GM19467 (cell line): ENCODE measurements around the gene PLEKHM3.

ENCODE experiments used
- ATAC-seq: cut with Tn5 transposase; IDR thresholded peaks from one replicate; pipeline ENCODE4 v1.9.1; 2021; ENCODE audit warnings: mild to moderate bottlenecking, moderate library complexity; ENCODE audit not compliant: unreplicated experiment

Gene PLEKHM3

DNA sequence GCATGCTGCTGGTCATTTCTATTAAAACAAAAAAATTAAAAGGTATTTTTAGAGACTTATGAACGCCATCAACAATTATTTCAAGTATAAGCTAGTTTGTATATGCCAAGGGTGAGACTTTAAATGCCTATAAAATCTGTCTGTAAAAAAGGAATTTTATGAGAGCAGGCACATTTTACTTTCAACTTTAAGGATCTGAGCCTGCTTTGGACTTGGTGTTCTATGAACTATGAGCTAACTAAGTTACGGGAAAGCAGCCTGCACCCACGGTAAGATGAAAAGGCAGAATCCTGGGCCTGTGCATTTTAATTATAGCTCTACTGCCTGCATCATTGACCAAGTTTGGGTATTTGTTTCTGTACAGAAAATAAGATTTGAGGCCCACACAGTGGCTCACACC lies 95.4 kb downstream of the PLEKHM3 start:
- no peak for ATAC-seq

DNA sequence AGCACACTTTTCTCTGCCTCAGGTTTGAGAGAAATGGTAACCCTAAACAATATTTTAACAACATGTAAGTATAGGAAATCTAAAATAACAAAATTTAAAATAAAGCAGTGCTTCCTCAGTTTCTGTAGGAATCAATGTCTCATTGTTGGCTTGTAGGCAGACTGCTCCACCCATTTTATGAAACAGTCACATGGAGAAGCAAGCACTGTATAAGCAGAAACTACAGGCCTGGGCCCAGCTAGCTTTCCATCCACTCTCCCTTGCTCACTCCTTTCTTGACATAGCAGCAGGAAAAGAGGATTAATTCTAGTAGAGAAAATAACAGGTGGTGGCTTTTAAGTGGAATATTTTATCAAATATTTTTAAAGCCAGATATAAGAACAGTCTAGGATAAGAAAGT lies 97.2 kb downstream of the PLEKHM3 start:
- ATAC-seq: no peak

DNA sequence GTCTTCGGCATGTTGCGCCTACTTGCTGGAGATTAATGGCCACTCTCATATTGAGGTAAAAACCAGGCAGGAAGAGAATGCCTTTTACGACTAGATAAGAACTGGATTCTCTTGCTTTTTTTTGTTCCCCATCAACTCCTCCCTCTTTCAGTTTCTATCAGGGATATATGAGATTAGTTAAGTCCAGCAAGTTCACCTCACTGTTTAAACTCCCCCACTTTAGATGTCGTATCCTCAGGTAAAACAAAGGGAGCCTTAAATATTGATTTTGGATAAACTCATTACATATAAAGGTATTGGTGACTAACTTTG lies 98.4 kb downstream of the PLEKHM3 start:
- ATAC-seq: no peak

DNA sequence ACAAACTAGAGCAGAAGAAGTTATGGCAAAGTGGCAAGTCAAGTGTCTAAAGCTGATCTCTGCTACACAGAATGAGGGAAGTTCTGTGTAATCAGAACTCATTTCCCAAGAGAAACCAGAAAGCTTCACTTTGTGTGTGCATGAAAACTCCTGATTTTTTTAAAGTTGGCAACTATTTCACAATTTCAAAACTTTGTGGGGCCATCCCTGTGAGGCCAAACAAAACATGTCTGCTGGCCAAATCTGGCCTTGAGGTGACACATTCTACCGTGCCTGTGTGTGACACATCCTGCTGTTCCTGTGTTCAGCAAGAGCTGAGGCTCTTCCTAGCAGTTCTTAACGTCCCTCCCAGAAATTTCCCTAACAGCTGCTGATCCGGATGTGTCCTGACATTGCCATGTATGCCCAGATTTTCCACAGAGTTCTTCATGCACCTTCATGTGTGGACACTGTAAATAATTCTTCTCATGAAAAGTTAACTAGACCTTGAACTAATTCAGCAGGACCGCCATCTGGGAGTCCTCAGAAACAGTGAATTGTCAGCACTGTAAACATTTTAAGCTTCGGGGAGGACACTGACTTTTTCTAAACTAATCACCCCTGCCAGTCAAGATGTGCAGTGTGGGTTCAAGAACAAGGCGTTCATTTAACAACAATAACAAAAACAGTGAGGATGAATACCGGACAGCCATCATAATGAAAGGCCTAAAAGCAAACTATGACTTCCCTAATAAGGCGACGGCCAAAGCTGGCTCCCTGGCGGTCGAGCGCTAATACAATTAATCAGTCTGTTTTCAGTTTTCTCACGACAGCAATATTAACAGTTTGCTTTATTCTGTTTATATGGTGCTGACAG lies 99.0 kb downstream of the PLEKHM3 start:
- ATAC-seq: no peak

DNA sequence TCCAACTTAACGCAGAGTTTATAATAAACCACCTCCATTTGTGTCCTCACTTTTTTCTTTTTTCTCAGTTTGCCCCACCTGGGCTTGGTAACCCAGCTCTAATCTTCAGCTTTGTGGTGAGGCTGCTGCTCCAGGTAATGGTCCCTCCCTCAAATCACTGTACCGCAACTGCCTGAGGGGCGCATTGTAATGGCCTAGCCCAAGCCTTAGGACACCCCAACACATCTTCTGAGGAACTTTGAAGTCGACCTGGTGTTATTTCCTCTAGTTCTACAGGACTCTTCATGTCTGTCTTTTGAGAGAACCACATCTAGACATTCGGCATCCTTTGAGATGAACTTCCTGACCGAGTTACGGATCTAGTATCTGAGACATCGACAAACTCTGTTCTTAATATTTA lies 99.7 kb downstream of the PLEKHM3 start:
- no peak for ATAC-seq

DNA sequence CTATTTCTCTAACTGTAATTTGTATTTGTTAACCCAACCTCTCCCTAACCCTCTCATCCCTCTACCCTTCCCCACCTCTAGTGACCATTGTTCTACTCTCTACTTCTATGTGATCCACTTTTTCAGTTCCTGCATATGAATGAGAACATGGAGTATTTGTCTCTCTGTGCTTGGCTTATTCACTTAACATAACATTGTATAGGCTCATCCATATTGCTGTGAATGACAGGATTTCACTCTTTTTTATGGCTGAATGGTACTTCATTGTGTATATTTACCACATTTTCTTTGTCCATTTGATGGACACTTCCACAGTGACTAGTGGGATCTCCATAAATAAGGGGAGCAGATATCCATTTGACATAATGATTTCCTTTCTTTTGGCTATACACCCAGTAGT lies 103.7 kb downstream of the PLEKHM3 start:
- no peak for ATAC-seq

DNA sequence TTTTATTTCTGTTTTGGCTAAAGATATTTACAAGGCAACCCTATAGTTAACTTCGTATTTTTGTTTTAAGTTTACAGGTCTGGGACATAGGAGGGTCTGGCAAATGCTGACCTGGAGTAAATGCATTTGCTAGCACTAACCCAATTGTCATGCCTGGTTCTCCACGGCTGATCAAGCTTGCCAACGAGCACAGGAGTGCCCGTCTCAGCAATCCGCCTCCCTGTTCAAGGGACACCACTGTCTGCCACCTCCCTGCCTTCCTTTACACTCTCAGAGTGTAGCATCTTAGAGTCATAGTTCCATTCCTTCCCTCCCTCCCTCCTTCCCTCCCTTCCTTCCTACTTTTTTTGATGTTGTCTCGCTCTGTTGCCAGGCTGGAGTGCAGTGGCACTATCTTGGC lies 104.6 kb downstream of the PLEKHM3 start:
- ATAC-seq: no peak

DNA sequence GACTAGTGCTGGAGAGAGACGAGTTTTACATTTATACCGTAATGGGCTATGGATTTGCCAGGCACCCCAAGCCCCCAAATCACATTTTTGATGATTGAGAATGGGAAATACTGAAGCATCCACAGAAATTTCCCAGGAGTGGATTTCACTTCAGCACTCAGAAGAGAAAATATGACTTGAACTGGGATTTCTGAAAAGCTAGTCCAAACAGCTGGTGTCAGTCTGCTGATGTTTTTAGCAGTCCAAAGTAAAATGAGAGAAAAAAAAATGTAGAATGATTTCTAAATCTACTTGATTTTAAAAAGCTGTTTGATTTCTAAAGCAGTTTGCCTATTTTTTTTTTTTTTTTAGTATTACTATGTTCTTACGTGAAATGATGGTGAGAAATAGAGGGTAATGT lies 105.0 kb downstream of the PLEKHM3 start:
- ATAC-seq: no peak

DNA sequence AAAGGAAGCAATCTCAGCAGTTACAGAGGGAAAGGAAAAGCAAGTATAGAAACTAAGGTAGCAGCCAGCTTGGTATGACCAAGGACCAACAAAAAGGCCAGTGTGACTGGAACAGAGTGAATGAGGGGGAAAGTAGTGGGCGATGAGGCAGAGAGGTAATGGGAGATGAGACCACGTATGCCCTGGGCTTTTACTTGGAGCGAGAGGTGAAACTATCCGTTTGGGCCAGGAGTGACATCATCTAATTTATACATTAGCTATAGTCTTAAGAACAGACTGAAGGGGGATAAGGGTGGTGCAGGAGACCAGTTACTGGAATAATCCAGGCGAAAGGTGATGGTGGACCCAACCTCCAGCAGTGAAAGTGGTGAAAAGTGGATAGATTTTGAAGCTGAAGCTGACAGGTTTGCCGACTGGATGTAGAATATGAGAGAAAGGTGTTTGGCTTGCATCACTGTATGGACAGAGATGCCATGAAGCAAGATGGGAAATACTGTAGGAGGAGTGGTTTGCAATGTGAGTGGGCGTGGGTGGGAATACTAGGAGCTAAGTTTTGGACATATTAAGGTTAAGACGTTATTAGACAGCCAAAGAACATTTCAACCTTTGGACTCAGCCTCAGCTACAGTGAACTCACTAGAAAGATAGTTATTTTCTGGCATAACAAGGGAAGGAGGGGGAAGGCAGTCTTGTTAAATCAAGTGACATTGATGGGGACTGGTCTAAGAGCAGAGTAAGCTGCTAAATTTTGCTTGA lies 106.0 kb downstream of the PLEKHM3 start:
- no peak for ATAC-seq

DNA sequence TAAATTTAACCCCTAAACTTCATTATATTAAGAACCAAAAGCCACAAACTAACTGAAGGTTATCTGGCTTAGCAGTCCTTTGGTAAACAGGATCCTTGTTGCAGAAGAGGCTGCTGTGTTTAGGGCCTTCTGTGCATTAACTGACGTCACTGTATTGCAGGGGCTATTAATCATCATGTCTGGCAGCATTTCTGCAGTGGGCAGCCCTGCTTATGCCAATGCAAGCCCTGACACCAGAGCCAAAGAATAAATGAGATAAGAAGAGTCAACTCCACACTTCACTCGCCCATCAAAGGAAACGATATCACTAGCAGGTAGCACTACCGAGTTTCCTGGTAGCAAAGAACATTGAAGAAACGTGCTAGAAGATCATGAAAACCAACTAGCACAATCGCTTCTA lies 110.6 kb downstream of the PLEKHM3 start:
- no peak for ATAC-seq

DNA sequence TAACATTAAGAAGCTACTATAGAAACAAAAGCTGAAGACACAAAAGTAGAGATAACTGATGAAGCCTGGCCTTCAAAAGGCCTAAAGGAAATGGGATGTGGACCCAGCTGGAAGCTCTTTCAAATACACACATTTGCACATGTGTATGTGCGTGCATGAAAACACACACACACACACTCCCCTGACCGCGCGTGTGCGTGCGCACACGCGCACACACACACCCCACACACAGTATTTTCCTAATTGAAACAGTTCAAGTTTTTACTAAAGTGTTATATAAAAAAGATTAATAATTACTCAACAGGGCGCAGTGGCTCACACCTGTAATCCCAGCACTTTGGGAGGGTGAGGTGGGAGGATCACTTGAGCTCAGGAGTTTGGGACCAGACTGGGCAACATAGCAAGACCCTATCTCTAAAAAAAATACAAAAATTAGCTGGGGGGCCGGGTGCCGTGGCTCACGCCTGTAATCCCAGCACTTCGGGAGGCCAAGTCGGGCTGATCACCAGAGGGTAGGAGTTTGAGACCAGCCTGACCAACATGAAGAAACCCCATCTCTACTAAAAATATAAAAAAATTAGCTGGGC lies 111.5 kb downstream of the PLEKHM3 start:
- no peak for ATAC-seq

DNA sequence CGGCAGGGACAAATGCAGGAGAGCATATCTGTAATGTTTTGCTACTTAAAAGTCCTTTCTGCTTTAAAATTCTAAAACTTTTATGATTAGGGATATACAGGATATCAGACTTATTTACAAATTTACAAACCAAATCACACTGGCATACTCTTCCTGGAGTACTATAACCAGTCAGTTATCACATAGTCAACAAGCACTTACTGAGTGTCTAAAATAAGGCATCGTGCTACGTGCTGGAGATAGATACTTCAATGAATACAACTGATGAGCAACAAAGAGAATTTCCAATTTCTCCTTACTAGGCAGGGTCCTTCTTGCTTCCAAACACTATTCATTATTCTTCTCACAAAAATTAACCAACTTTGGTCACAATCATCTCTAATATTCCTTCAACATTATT lies 113.5 kb downstream of the PLEKHM3 start:
- ATAC-seq: no peak

DNA sequence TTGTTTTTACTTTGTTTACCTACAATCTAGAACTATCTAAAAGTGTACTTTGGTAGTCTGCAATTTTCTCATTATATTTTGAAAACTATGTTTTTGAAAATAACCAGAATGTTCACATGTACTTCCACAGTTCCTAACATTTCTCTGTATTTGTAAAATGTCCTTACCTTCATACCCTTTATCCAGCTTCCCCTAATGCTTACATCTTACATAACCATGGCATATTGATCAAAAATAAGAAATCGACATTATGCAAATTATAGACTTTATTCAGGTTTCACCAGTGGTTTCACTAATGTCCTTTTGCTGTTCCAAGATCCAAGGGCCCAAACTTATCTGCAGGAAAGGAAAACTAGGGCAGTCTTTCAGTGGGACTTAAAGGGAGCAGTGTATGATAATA lies 114.1 kb downstream of the PLEKHM3 start:
- ATAC-seq: no peak

DNA sequence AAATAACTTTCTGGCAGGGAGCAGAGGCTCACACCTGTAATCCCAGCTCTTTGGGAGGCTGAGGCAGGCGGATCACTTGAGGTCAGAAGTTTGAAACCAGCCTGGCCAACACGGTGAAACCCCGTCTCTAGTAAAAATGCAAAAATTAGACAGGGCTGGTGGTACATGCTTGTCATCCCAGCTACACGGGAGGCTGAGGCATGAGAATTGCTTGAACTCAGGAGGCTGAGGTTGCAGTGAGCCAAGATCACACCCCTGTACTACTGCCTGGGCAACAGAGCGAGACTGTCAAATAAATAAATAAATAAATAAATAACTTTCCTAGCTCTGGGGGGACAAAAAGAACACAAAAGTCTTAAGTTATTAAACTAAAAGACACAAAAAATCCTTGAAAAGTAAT lies 118.8 kb downstream of the PLEKHM3 start:
- ATAC-seq: peak; percentile 49

DNA sequence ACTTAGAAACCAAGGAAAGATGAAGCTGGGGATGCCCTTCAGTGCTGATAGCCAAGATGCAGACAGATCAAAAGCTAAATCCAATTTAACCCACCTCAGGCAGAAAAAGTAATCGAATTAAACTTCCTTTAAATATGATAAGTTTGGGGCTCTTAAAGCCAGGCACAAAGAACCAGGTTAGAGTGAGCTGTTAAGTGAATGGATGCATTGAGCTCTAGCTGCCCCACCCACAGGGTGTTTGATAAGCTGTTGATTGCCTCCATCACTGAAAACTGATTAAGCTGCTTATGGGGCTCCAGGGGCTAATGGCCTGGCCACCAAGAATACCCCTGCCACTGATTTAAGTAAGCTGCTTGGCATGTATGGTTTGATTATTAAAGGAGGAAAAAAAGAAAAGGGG lies 119.8 kb downstream of the PLEKHM3 start:
- ATAC-seq: no peak

DNA sequence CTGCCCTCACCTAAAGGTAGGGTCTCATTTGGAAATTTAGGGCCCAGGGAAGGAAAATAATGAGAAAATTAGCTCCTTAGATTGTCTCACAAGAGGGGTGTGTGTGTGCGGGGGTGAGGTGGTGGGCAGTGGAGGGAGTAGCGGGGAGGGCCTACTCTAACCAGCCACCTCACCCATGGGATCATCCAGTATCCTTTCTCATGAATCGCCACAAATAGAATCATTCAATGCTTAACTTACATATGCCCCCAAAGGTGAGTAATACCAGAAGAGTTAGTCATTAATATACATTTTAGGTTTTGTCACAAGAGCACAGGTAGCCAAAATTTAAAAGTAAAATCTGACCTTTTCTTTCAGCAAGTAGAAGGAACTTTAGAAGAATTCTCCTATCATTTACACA lies 122.1 kb downstream of the PLEKHM3 start:
- ATAC-seq: no peak

DNA sequence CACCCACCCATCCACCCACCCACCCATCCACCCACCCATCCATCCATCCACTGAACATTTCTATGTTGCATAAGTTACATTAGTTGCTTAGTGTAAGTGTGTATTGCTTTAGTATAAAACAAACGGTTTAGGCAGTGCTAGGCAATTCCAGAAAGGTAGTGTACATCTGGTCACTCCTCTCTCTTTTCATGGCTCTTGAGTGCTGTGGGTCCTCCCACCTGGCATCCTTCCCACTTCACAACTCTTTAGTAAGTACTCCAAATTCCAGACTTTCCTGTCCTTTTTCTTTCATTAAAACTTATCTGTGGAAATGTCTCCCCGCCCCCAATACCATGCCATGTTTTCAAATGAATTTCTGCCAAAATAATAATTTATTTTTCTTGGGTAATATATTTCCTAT lies 122.5 kb downstream of the PLEKHM3 start:
- no peak for ATAC-seq

DNA sequence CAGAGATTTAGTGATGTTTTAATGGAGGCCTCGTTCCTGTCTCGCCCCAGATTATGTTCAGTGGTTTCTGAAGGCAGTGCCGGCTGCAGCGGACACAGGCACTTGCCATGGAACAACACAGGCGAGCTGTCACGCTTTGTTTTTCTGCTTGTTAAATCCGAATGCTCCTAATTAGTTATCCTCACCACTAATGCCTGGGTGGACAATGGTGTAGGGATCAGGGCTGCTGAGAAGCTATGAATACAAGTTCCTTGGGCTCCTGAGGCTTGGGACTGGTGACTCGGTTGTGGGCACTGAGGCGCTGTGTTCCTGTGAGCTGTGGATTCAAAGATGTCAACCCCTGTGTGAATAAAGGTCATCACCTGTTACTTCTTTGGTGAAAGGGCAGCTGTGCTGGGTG lies 123.5 kb downstream of the PLEKHM3 start:
- ATAC-seq: no peak

DNA sequence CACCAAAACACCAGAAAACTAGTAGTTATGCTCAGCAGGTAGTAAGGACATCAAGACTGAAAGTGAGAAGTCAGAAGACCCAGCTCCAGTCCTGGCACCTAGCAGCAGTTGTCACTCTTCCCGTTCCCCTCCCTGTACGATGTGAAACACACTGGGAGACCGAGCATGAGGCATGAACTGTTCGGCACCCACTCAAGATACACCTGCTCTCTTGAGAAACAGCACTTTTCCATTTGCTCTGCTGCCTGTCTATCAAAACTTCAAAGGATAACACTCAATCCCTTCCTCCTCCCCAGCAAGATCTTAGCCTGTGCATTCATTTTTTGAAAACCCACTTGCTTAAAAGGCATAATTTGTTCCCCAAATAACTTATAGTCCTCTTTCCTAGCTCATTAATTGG lies 123.9 kb downstream of the PLEKHM3 start:
- no peak for ATAC-seq

DNA sequence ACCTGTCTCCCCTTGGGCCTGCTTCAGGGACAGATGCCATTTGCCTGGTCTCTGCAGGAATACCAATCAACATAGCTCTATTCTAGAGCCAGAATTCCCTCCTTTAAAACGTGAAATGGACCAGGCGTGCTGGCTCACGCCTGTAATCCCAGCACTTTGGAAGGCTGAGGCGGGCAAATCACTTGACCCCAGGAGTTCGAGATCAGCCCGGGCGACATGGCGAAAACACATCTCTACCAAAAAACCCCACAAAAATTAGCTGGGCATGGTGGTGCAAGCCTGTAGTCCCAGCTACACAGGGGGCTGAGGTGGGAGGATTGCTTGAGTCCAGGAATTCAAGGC lies 127.0 kb downstream of the PLEKHM3 start:
- ATAC-seq: no peak

DNA sequence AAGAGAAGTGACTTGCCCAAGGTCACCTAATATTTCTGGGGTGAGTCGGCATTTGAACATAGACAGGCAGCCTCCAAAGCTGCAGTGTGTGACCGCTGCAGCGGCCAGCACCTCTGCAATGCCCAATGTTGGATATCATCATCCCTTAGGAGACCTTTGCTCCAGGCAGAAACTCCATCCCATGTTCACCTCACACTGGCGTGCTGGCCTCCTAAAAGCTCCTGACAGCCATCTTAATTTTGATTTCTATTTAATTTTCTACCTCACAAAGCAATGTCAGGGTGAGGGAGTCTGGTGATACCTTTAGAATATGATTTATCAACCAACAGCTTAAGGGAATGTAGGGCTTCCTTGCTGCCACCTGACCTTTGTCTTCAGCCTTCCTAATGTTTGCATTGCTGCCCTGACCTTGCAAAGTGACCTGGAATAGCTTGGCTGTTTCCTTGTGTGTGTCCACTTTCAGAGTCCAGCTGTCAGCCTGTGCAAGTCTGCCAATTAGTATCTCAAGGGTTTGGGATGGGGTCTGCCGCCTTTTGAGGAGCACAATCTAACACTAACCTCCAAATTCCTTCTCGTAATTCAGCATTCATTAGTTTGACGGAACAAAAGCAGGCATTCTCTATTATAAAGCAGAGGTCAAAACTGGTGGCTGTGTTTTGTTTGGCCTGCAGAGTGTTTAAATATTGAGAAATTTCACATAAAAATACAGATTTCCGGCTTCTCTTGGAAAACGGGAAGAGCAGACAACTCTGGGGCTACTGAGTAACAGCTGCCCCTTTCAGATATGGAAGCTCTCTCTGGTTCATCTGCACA lies 127.6 kb downstream of the PLEKHM3 start:
- no peak for ATAC-seq
